Activated T-cell treated with anti-CD3 and anti-CD28 coated beads, Interleukin-2, amount 50 U/mL, for 72 hours (primary cell): ENCODE data around the gene HIVEP3. TPM values are rescaled to one million over a fixed set of nuclear protein-coding genes. Genes with fewer than 3 reads are reported as not detected.
A peak's percentile ranks its signal among the peaks of the same experiment; 100 is the strongest.

Experiments used
- ATAC-seq, 2 donors: fragments of 150-1000 bp; cut with Tn5 transposase; replicated peaks in 1 of 2; 2 replicates each; pipeline ENCODE4 v1.10.0; 2021; ENCODE audit warnings: moderate library complexity in 2 of 2, mild to moderate bottlenecking in 1 of 2
- DNase-seq, 2 donors: peaks; one replicate each; pipeline ENCODE4 v3.0.0; 2021 to 2022; ENCODE audit warnings: mixed read lengths in 1 of 2
- H3K27ac Mint-ChIP-seq: one replicate; pipeline ENCODE4 v1.8.0; 2022; ENCODE audit warnings: mild to moderate bottlenecking, moderate library complexity, mixed read lengths
- H3K27me3 Mint-ChIP-seq: one replicate; pipeline ENCODE4 v1.8.0; 2022; ENCODE audit warnings: low read depth, mixed read lengths
- H3K36me3 Mint-ChIP-seq, 2 donors: one replicate each; pipeline ENCODE4 v1.8.0; 2022; ENCODE audit warnings: mixed read lengths in 2 of 2, mild to moderate bottlenecking in 1 of 2; ENCODE audit not compliant: insufficient read depth in 2 of 2
- H3K4me1 Mint-ChIP-seq: one replicate; pipeline ENCODE4 v1.8.0; 2022; ENCODE audit warnings: low read depth, mixed read lengths
- H3K4me3 Mint-ChIP-seq, 2 donors: one replicate each; pipeline ENCODE4 v1.8.0; 2022; ENCODE audit warnings: mild to moderate bottlenecking in 2 of 2, mixed read lengths in 2 of 2, moderate library complexity in 2 of 2
- H3K9me3 Mint-ChIP-seq, 2 donors: one replicate each; pipeline ENCODE4 v1.8.0; 2022; ENCODE audit warnings: mixed read lengths in 2 of 2
- total RNA-seq, 2 donors: library from RNA; stranded (reverse); gene quantifications; one replicate each; pipeline ENCODE4 v1.2.3, GENCODE V29; 2022

HIVEP3 gene
- total RNA-seq, 2 donors from 2014 or later = 22.8 to 29.2 TPM

- Mint-ChIP-seq H3K4me1 (peaks cover 7% of the 10 kb centered on the region), H3K4me3 (no peak overlapping the region), H3K27me3 (peaks cover 24% of the 10 kb centered on the region), H3K9me3 (peaks cover 0 to 2% of the 10 kb centered on the region in 2 donors), H3K36me3 (no peaks in the 10 kb centered on the region), H3K27ac (no peak overlapping the region)
- ATAC-seq (peak; percentile 63 to 69), DNase-seq (peak in 1 of 2 donors; percentile 63)
Measured at GRCh38 chr1:41493117-41493536, 425.6 kb downstream of the HIVEP3 start.

- DNase-seq (peak; percentile 52 to 66), ATAC-seq (peak in 1 of 2 donors; percentile 33)
- Mint-ChIP-seq H3K27me3 (peaks cover 22% of the 10 kb centered on the region), H3K4me1 (peaks cover 5% of the 10 kb centered on the region), H3K9me3 (peaks cover 0 to 2% of the 10 kb centered on the region in 2 donors), H3K27ac (no peak overlapping the region), H3K36me3 (no peaks in the 10 kb centered on the region), H3K4me3 (no peak overlapping the region)
Measured at GRCh38 chr1:41492341-41492848, 426.3 kb downstream of the HIVEP3 start.

GRCh38 chr1:41490911-41491310, 427.8 kb downstream of the HIVEP3 start:
- Mint-ChIP-seq H3K36me3 (no peaks in the 10 kb centered on the region), H3K4me1 (peaks cover 14% of the 10 kb centered on the region), H3K27ac (no peak overlapping the region), H3K27me3 (peaks cover 32% of the 10 kb centered on the region), H3K9me3 (peaks cover 0 to 2% of the 10 kb centered on the region in 2 donors), H3K4me3 (no peak overlapping the region)
- ATAC-seq (no peak), DNase-seq (no peak)

- peaks cover 9% of the 10 kb centered on the region for H3K4me1 Mint-ChIP-seq
- H3K27ac Mint-ChIP-seq = no peak overlapping the region
- DNase-seq (no peak), ATAC-seq (no peak)
- no peak overlapping the region for H3K4me3 Mint-ChIP-seq
- H3K9me3 Mint-ChIP-seq = peaks cover 0 to 2% of the 10 kb centered on the region in 2 donors
- peaks cover 30% of the 10 kb centered on the region for H3K27me3 Mint-ChIP-seq
- no peaks in the 10 kb centered on the region for H3K36me3 Mint-ChIP-seq
Measured at GRCh38 chr1:41489561-41489960, 429.2 kb downstream of the HIVEP3 start.

GRCh38 chr1:41488040-41488951, 430.4 kb downstream of the HIVEP3 start:
- no peak overlapping the region for H3K4me3 Mint-ChIP-seq
- no peak overlapping the region for H3K27ac Mint-ChIP-seq
- DNase-seq = no peak
- ATAC-seq = no peak
- H3K4me1 Mint-ChIP-seq = peaks cover 9% of the 10 kb centered on the region
- H3K27me3 Mint-ChIP-seq = peaks cover 32% of the 10 kb centered on the region
- peaks cover 0 to 2% of the 10 kb centered on the region in 2 donors for H3K9me3 Mint-ChIP-seq
- no peaks in the 10 kb centered on the region for H3K36me3 Mint-ChIP-seq

GRCh38 chr1:41487126-41488039, 431.3 kb downstream of the HIVEP3 start:
- Mint-ChIP-seq H3K9me3 (peaks cover 0 to 2% of the 10 kb centered on the region in 2 donors), H3K27me3 (peaks cover 36% of the 10 kb centered on the region), H3K4me3 (peak overlapping the region in 1 of 2 donors; percentile 34), H3K36me3 (no peaks in the 10 kb centered on the region), H3K4me1 (peaks cover 9% of the 10 kb centered on the region), H3K27ac (no peak overlapping the region)
- DNase-seq (no peak), ATAC-seq (peak; percentile 49 to 68)

GRCh38 chr1:41486371-41487125, 432.2 kb downstream of the HIVEP3 start:
- H3K27me3 Mint-ChIP-seq = peaks cover 36% of the 10 kb centered on the region
- ATAC-seq (peak; percentile 32 to 52), DNase-seq (no peak)
- H3K4me1 Mint-ChIP-seq = peaks cover 9% of the 10 kb centered on the region
- H3K9me3 Mint-ChIP-seq = peaks cover 0 to 2% of the 10 kb centered on the region in 2 donors
- no peak overlapping the region for H3K27ac Mint-ChIP-seq
- no peaks in the 10 kb centered on the region for H3K36me3 Mint-ChIP-seq
- H3K4me3 Mint-ChIP-seq = peak overlapping the region; percentile 6 to 31

GRCh38 chr1:41486053-41486370, 432.7 kb downstream of the HIVEP3 start:
- Mint-ChIP-seq H3K9me3 (peaks cover 0 to 2% of the 10 kb centered on the region in 2 donors), H3K4me1 (peaks cover 9% of the 10 kb centered on the region), H3K27me3 (peaks cover 36% of the 10 kb centered on the region), H3K4me3 (peak overlapping the region; percentile 6 to 31), H3K27ac (no peak overlapping the region), H3K36me3 (no peaks in the 10 kb centered on the region)
- DNase-seq = no peak
- no peak for ATAC-seq

- ATAC-seq (no peak), DNase-seq (no peak)
- H3K4me1 Mint-ChIP-seq = peaks cover 9% of the 10 kb centered on the region
- no peak overlapping the region for H3K27ac Mint-ChIP-seq
- H3K4me3 Mint-ChIP-seq = no peak overlapping the region
- peaks cover 0 to 2% of the 10 kb centered on the region in 2 donors for H3K9me3 Mint-ChIP-seq
- H3K27me3 Mint-ChIP-seq = peaks cover 36% of the 10 kb centered on the region
- H3K36me3 Mint-ChIP-seq = no peaks in the 10 kb centered on the region
Measured at GRCh38 chr1:41485605-41486004, 433.1 kb downstream of the HIVEP3 start.

GRCh38 chr1:41484402-41485241, 434.1 kb downstream of the HIVEP3 start, which contains the start of gene EDN2:
Gene EDN2, minus strand, starts transcription at chr1:41484683. Its CDS starts 82 bp downstream, at chr1:41484601.
- H3K27me3 Mint-ChIP-seq = peaks cover 30% of the 10 kb centered on the region
- peaks cover 9% of the 10 kb centered on the region for H3K4me1 Mint-ChIP-seq
- DNase-seq = no peak
- no peak within 1 kb of the TSS for H3K27ac Mint-ChIP-seq
- ATAC-seq = peak in 1 of 2 donors; percentile 33
- no peaks in the 10 kb centered on the region for H3K36me3 Mint-ChIP-seq
- H3K4me3 Mint-ChIP-seq = no peak within 1 kb of the TSS
- H3K9me3 Mint-ChIP-seq = no peaks in the 10 kb centered on the region

- peaks cover 9% of the 10 kb centered on the region for H3K4me1 Mint-ChIP-seq
- DNase-seq (no peak), ATAC-seq (no peak)
- H3K4me3 Mint-ChIP-seq = no peak overlapping the region
- peaks cover 24% of the 10 kb centered on the region for H3K27me3 Mint-ChIP-seq
- H3K27ac Mint-ChIP-seq = no peak overlapping the region
- no peaks in the 10 kb centered on the region for H3K36me3 Mint-ChIP-seq
- H3K9me3 Mint-ChIP-seq = no peaks in the 10 kb centered on the region
Measured at GRCh38 chr1:41483960-41484401, 434.7 kb downstream of the HIVEP3 start.
